Memory B cell (primary cell): ENCODE measurements around the gene IQCF5.
"Not testable (repeated sequence)": the region's sequence is repeated elsewhere in the genome, so short reads cannot be mapped to it uniquely, and the experiment has no call there.

ENCODE experiments used
- ATAC-seq: fragments of 150-1000 bp; cut with Tn5 transposase; 2 replicates; pipeline ENCODE4 v1.10.0; 2021; ENCODE audit warnings: low read depth, mild to moderate bottlenecking, moderate library complexity
- DNase-seq, 2 donors: peaks; one replicate each; pipeline ENCODE4 v3.0.0; 2022; ENCODE audit warnings: low spot score in 2 of 2
- H3K27ac Mint-ChIP-seq: one replicate; pipeline ENCODE4 v1.8.0; 2022; ENCODE audit warnings: mild to moderate bottlenecking, moderate library complexity, mixed read lengths
- H3K27me3 Mint-ChIP-seq: one replicate; pipeline ENCODE4 v1.8.0; 2022; ENCODE audit warnings: mixed read lengths
- H3K36me3 Mint-ChIP-seq: one replicate; pipeline ENCODE4 v1.8.0; 2022; ENCODE audit warnings: mild to moderate bottlenecking, mixed read lengths
- H3K4me1 Mint-ChIP-seq: one replicate; pipeline ENCODE4 v1.8.0; 2022; ENCODE audit warnings: mixed read lengths
- H3K4me3 Mint-ChIP-seq: one replicate; pipeline ENCODE4 v1.8.0; 2022; ENCODE audit warnings: mild to moderate bottlenecking, moderate library complexity, mixed read lengths
- H3K9me3 Mint-ChIP-seq: one replicate; pipeline ENCODE4 v1.8.0; 2022; ENCODE audit warnings: mixed read lengths

Gene IQCF5

DNA sequence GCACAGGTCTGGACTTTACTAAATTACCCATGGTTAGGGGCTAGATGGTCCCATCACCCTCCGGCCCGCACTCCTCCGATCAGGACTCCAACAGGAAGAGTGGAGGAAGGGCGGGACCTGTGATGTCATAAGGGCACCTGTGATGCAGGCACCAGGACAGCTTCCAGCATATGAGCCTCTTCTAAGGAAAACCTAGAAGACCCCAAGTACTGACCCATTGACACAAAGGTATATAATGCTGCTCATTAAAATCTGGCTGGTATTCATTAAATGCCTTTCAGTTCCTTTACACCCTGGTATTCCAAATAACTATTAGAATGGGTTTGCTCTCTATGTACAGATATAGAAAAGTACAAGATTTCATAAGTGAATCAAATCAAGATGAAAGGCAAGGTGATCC, at the start of gene IQCF5:
Gene IQCF5, minus strand, starts transcription at position 101 of the 400 bp plus-strand sequence. Its CDS starts 70 bp downstream, at position 31.
- no peak for DNase-seq
- peaks cover 19% of the 10 kb centered on the region for H3K27me3 Mint-ChIP-seq
- H3K27ac Mint-ChIP-seq, result no peak within 1 kb of the TSS
- H3K4me1 Mint-ChIP-seq, result no peaks in the 10 kb centered on the region
- H3K4me3 Mint-ChIP-seq, result no peak within 1 kb of the TSS
- no peak for ATAC-seq
- H3K36me3 Mint-ChIP-seq, result no peaks in the 10 kb centered on the region
- peaks cover 3% of the 10 kb centered on the region for H3K9me3 Mint-ChIP-seq

DNA sequence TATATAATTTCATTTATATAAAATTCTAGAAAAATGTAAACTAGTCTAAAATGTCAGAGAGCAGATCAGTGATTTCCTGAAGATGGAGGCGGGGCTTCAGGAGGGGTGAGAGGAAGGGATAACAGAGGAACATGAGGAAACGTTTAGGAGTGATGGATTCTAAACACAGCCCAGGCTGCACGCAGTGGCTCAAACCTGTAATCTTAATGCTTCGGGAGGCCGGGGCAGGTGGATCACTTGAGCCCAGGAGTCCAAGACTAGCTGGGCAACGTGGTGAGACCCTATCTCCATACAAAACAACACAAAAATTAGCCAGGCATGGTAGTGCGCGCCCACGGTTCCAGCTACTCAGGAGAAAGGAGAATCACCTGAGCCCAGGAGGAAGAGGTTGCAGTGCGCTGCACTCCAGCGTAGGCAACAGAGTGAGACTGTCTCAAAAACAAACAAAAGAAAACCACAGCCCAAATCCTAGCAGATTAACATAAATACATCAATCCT, 45.7 kb upstream of the IQCF5 start:
- Mint-ChIP-seq H3K4me3 (no peak overlapping the region), H3K27me3 (peaks cover 10% of the 10 kb centered on the region), H3K27ac (no peak overlapping the region), H3K9me3 (no peaks in the 10 kb centered on the region), H3K4me1 (no peaks in the 10 kb centered on the region), H3K36me3 (no peaks in the 10 kb centered on the region)
- no peak for DNase-seq
- no peak for ATAC-seq

DNA sequence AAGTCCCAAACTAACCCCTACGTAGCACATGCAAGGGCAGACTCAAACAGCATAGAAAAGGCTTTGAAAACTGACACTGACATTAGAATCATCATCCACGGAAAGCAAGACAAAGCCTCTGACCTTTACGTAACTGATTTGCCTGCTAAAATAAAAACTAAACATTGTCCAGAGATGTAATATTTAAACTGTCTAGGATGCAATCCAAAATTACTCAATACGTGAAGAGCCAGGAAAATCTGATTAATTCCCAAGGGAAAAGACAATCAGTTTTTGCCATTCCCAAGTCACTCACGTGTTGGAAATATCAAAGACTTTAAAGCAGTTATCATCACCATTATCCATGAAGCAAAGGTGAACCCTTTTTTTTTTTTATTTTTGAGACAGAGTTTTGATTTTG, 41.0 kb upstream of the IQCF5 start:
- Mint-ChIP-seq H3K9me3 (no peaks in the 10 kb centered on the region), H3K4me3 (no peak overlapping the region), H3K27ac (no peak overlapping the region), H3K36me3 (no peaks in the 10 kb centered on the region), H3K27me3 (peaks cover 5% of the 10 kb centered on the region), H3K4me1 (no peaks in the 10 kb centered on the region)
- no peak for DNase-seq
- no peak for ATAC-seq

DNA sequence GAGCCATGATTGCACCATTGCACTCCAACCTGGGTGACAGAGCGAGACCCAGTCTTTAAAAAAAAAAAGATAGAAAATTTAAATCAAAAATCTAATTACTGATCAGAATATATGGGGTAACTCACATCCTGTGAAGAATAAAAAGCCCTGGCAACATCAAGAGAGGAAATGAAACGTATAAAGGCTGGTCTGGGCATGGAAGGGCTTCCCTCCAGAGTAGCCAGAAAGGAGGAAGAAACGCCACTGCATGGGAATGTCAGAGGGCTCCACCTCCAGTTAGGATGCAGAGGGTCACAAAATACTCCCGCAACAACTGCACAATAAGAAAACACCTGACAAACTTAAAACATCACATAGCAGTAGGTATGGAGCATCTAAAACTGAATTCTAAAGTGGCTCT, 32.6 kb upstream of the IQCF5 start:
- Mint-ChIP-seq H3K36me3 (peaks cover 17% of the 10 kb centered on the region), H3K4me1 (no peaks in the 10 kb centered on the region), H3K4me3 (no peak overlapping the region), H3K27ac (no peak overlapping the region), H3K9me3 (peaks cover 14% of the 10 kb centered on the region), H3K27me3 (peaks cover 24% of the 10 kb centered on the region)
- DNase-seq (no peak), ATAC-seq (no peak)

DNA sequence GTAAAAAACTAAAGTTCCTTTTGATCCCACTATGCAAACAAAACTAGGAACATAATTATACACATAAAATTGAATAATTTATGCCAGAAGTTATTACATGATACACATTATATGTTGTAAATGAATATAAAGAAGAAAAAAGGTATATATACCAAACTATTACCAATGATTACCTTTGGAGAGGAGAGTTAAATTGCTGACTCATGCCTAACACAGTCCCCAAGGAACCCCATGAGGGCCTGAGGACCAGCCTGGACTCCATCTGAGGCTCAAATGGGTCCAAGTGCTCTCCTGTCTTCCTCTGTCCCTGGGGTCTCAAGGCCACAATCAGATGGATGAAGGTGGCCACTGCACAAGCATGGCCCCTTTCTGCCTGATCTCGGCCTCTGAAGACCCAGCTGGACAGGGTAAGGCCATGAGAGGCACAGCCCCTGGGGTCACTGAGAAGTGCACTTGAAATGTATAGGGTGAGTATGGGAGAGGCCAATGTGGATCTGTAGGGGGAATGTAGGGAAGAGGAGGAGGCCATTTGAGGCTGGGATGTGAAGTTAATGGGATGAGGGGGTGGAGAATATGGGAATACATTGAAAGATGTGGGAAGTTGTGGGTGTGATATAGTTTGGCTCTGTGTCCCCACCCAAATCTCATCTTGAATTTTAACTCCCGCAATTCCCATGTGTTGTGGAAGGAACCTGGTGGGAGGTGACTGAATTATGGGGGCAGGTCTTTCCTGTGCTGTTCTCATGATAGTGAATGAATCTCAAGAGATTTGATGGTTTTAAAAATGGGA, 28.8 kb upstream of the IQCF5 start:
- Mint-ChIP-seq H3K4me3 (no peak overlapping the region), H3K27ac (no peak overlapping the region), H3K27me3 (peaks cover 36% of the 10 kb centered on the region), H3K4me1 (peaks cover 3% of the 10 kb centered on the region), H3K9me3 (peaks cover 13% of the 10 kb centered on the region), H3K36me3 (peaks cover 16% of the 10 kb centered on the region)
- DNase-seq (no peak), ATAC-seq (no peak)

DNA sequence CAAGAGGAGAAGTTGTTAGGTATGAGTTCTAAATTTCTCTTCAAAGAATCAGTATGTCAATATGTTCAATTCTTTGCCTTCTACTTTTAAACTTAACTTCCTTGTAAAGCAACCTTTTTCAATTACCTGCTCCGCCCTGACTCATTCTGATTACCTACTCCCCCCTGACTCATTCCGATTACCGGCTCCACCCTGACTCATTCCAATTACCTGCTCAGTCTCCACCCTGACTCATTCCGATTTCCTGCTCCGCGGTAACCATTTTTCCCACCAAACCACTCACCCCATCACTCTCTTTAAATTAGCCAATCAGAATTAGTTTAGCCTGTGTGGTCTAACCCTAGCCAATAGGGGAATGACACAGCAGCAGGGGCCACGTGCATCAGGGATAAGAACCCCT, 27.0 kb upstream of the IQCF5 start:
- Mint-ChIP-seq H3K36me3 (peaks cover 13% of the 10 kb centered on the region), H3K27me3 (peaks cover 28% of the 10 kb centered on the region)
- not testable (repeated sequence) for ATAC-seq, H3K4me3 Mint-ChIP-seq, H3K9me3 Mint-ChIP-seq, H3K4me1 Mint-ChIP-seq, H3K27ac Mint-ChIP-seq, DNase-seq

DNA sequence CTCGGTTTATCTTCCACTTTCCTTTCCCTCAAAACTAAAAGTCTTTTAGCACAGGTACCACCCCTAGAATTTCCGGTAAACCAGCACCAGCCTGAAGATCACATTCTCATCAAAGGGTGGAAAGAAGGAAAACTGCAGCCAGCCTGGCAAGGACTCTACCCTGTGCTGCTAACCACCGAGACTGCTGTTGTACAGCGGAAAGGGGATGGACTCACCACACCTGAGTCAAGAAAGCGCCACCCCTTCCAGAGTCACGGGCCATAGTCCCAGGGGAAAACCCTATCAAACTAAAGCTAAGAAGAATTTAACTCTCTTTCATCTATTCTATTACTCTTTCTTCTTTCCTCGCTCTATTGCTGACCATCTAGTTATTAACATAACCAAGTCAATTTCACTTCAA, 24.6 kb upstream of the IQCF5 start:
- H3K4me1 Mint-ChIP-seq, ATAC-seq, H3K27ac Mint-ChIP-seq, H3K4me3 Mint-ChIP-seq, H3K9me3 Mint-ChIP-seq, H3K36me3 Mint-ChIP-seq, DNase-seq: not testable (repeated sequence)
- peaks cover 31% of the 10 kb centered on the region for H3K27me3 Mint-ChIP-seq

DNA sequence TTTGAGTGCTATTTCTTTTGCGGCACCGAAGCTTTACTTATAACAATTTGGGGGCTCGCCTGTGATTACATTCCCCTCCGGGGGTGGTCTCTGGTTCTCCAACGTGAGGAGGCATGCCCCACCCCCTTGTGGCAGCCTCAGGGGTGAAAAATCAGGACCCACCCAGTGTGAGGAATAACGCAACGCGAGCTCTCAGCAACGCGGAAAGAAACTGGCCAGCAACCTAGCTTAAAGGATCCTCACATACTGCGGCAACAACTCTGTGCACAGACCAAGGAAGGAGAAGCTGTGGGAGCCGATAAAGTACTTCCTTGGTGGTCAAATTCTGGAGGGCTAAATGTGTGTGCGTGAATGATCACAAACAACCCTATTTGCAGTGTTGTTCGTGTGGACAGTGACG, 22.0 kb upstream of the IQCF5 start:
- H3K36me3 Mint-ChIP-seq, result no peaks in the 10 kb centered on the region
- peaks cover under 1% of the 10 kb centered on the region for H3K4me1 Mint-ChIP-seq
- no peaks in the 10 kb centered on the region for H3K9me3 Mint-ChIP-seq
- H3K27me3 Mint-ChIP-seq, result peaks cover 28% of the 10 kb centered on the region
- DNase-seq (no peak), ATAC-seq (no peak)
- H3K4me3 Mint-ChIP-seq, result no peak overlapping the region
- no peak overlapping the region for H3K27ac Mint-ChIP-seq

DNA sequence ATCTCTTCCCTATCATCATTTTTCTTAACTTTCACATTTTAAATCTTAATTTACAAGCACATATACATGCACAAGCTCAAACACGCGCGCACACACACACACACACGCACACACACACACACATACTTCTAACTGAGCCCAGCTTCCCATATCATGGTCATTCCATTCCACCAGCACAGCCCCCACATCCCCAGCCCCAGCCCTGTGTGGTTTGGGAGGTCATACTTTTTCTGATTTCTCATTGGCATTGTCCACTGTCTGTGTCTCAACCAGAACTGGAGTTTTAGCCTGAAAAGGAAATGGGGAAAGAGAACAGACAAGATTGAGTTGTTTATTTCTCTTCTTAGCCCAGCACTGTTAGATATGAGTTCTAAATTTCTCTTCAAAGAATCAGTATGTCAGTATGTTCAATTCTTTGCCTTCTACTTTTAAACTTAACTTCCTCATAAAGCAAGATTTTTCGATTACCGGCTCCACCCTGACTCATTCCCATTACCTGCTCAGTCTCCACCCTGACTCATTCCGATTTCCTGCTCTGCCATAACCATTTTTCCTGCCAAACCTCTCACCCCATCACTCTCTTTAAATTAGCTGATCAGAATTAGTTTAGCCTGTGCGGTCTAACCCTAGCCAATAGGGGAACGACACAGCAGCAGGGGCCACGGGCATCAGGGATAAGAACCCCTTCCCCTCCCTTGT, 21.4 kb upstream of the IQCF5 start:
- H3K27me3 Mint-ChIP-seq, result peaks cover 31% of the 10 kb centered on the region
- no peak overlapping the region for H3K4me3 Mint-ChIP-seq
- no peak for ATAC-seq
- H3K4me1 Mint-ChIP-seq, result no peaks in the 10 kb centered on the region
- no peak for DNase-seq
- no peaks in the 10 kb centered on the region for H3K36me3 Mint-ChIP-seq
- no peaks in the 10 kb centered on the region for H3K9me3 Mint-ChIP-seq
- no peak overlapping the region for H3K27ac Mint-ChIP-seq

DNA sequence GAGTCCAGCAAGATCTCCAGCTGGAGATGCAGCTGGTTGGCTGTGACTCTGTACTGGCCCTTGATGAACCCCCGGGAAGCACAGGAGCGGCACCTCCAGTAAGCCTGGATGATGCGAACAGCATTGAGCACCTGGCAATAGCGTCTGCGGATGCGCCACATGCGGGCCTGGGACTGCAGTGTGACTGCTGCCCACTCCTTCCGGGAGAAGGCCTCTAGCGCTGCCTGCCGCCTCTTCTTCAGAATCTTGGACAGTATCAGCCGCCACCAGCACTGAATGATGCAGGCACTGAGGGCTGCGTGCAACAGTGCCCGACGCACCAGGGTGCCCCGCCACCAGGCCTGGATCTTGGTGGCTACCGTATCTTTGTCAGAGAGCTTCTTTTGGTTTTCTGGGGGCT, 19.5 kb upstream of the IQCF5 start:
- H3K27ac Mint-ChIP-seq, result no peak overlapping the region
- peaks cover 27% of the 10 kb centered on the region for H3K27me3 Mint-ChIP-seq
- no peaks in the 10 kb centered on the region for H3K9me3 Mint-ChIP-seq
- no peak for ATAC-seq
- H3K4me3 Mint-ChIP-seq, result no peak overlapping the region
- no peaks in the 10 kb centered on the region for H3K4me1 Mint-ChIP-seq
- DNase-seq, result no peak
- no peaks in the 10 kb centered on the region for H3K36me3 Mint-ChIP-seq

DNA sequence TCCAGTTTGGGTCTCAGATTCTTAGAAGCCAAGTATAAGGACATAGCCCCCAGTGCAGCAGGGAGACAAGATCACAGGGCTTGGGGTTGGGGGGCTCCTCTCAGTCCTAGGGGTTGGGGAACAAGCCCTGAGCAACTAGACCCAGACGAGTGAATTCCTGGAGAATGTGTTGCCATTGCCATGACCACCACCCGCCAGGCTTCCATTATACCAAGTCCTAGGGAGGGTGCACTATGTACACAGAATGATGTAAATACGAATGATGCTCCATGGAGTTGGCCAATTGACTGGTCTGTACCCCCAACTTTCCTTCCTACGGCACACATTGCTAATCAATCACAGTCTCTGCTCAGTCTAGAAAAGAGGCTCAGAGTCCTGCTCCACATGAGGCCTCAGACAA, 19.0 kb upstream of the IQCF5 start:
- H3K27ac Mint-ChIP-seq, result no peak overlapping the region
- no peak overlapping the region for H3K4me3 Mint-ChIP-seq
- H3K36me3 Mint-ChIP-seq, result no peaks in the 10 kb centered on the region
- no peaks in the 10 kb centered on the region for H3K4me1 Mint-ChIP-seq
- H3K9me3 Mint-ChIP-seq, result no peaks in the 10 kb centered on the region
- no peak for ATAC-seq
- peaks cover 27% of the 10 kb centered on the region for H3K27me3 Mint-ChIP-seq
- no peak for DNase-seq

DNA sequence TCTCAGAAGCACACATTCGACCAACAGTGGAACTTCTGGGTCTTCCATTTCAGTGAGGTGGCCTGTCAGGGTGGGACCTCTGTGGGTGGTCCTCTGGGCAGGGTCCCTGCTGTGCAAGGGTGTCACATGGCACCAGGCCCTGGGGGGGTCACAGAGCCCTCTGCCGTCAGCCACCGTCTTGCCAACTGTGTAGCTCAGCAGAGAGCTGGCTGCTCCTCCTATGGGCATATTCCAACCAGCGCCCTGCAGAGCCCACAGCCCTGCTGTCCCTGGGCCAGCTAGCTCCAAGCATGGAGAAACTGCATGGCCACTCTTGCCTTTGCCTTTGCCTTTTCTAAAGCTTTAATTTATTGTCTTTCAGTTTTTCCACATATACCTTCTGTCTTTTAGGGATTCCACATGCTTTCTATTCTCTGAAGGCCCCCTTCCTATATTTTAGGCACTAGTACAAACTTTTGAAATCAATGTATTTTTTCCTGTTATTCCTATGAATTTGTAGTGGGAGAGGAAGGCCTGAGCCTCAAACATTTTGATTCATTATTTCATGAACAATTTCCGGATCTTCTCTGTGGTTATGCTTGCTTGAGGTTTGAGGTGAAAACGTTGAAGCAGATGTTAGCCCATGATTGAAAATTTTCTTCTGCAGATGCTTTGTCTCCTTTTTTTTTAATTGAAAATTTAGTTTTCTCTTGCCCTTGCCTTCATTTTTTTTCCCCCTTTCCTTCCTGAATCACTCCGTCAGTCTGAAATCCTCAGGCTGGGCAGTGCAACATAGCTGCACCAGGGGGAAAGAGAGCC, 16.0 kb upstream of the IQCF5 start:
- no peaks in the 10 kb centered on the region for H3K4me1 Mint-ChIP-seq
- H3K9me3 Mint-ChIP-seq, result no peaks in the 10 kb centered on the region
- ATAC-seq (no peak), DNase-seq (no peak)
- H3K36me3 Mint-ChIP-seq, result no peaks in the 10 kb centered on the region
- no peak overlapping the region for H3K27ac Mint-ChIP-seq
- no peak overlapping the region for H3K4me3 Mint-ChIP-seq
- peaks cover 20% of the 10 kb centered on the region for H3K27me3 Mint-ChIP-seq

DNA sequence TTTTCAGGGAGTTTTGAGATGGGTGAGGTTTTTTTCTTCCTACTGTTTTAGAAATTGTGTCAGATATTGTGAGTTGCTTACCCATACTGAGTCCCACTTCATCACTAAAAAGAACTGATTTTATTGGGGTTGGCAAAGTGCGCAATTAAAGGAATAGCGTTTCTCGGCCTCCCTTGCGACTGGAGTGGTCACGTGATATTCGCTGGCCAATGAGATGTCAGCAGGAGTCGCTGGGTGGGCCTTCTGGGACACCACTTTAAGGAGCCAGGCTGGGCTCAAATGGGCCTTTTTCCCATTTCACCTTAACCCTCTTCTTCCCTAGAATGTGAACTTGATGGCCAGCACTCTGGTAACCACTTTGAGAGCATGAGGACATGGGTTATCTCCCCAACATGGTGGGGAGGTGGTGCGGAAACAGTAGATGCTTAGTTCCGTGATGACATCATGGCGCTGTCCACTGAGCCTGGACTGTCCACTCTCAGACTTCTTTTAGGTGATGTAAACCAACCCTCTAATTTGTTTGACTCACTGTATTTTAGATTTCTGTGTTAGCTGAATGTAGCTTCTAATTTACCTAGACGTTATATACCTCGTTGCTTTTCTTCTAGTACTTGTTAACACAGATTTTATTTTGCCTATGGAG, 13.2 kb upstream of the IQCF5 start:
- Mint-ChIP-seq H3K27me3 (peaks cover 14% of the 10 kb centered on the region), H3K9me3 (no peaks in the 10 kb centered on the region), H3K27ac (no peak overlapping the region), H3K4me1 (no peaks in the 10 kb centered on the region), H3K4me3 (no peak overlapping the region), H3K36me3 (no peaks in the 10 kb centered on the region)
- no peak for ATAC-seq
- no peak for DNase-seq

DNA sequence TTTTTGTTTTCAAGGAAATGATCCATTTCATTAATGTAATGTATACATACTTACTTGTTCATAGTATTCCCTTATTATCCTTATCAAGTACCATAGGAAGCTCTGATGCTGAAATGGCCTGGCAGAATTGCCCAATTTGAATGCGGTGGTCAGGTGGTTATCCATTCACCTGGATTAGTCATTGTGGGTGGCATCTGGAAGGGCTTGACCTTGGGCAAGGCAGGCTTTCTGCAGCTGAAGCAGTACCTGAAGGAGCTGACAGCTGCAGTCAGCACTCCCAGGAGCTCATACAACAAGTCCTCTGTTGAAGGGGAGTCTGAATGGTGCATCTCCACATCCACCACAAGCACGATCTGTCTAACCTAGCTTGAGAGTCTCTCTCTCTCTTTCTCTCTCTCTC, 12.2 kb upstream of the IQCF5 start:
- Mint-ChIP-seq H3K4me3 (no peak overlapping the region), H3K27ac (no peak overlapping the region), H3K27me3 (peaks cover 11% of the 10 kb centered on the region), H3K36me3 (no peaks in the 10 kb centered on the region), H3K4me1 (no peaks in the 10 kb centered on the region), H3K9me3 (no peaks in the 10 kb centered on the region)
- no peak for ATAC-seq
- DNase-seq, result no peak
